IMR-90 (cell line): Measurements from ENCODE around the gene DUT. TPM values are rescaled to one million over a fixed set of nuclear protein-coding genes. Genes with fewer than 3 reads are reported as not detected.

Experiments
- ATAC-seq: fragments of 200-7000 bp; cut with Tn5 transposase; 2 replicates; pipeline ENCODE4 v1.9.1; 2020; ENCODE audit warnings: low read depth, mild to moderate bottlenecking, moderate library complexity
- BruUV-seq: library from RNA; stranded (reverse); fragments of 400-500 nt; replicated peaks from 2 replicates; lab custom pipeline; 2021; lab: Mats Ljungman, UMichigan
- CTCF ChIA-PET: fragments of 300-600 bp; formaldehyde crosslinking; extraction: SDS; loops from one replicate; lab custom pipeline; 2021; ENCODE audit warnings: antibody characterized with exemption; lab: Yijun Ruan, JAX
- POLR2A ChIA-PET: fragments of 300-600 bp; sonication (Branson Sonifier 250); formaldehyde crosslinking; loops from one replicate; lab custom pipeline; 2022; ENCODE audit warnings: antibody characterized with exemption; ENCODE audit not compliant: unreplicated experiment; lab: Charles Lee
- DNase-seq: peaks from one replicate; pipeline ENCODE4 v3.0.0; 2013
- H2AFZ ChIP-seq: replicated peaks from 2 replicates; pipeline ENCODE3; 2013; ENCODE audit warnings: low read length, mild to moderate bottlenecking; ENCODE audit not compliant: poor library complexity
- H2AK5ac ChIP-seq: 2 replicates; pipeline ENCODE4 v1.6.1; 2013; ENCODE audit warnings: low read depth, low read length, inconsistent platforms
- H2AK9ac ChIP-seq: replicated peaks from 2 replicates; pipeline ENCODE3; 2013; ENCODE audit warnings: mild to moderate bottlenecking, low read depth, low read length, moderate library complexity; ENCODE audit not compliant: poor library complexity
- H2BK120ac ChIP-seq: 2 replicates; pipeline ENCODE4 v1.6.1; 2013; ENCODE audit warnings: low read depth, low read length, inconsistent platforms
- H2BK15ac ChIP-seq: 3 replicates; pipeline ENCODE4 v1.6.1; 2013; ENCODE audit warnings: low read depth, low read length, inconsistent platforms
- H2BK20ac ChIP-seq: 2 replicates; pipeline ENCODE4 v1.6.1; 2013; ENCODE audit warnings: low read depth, mild to moderate bottlenecking, inconsistent platforms, low read length, moderate library complexity
- H2BK5ac ChIP-seq: 2 replicates; pipeline ENCODE4 v1.6.1; 2013; ENCODE audit warnings: mild to moderate bottlenecking, low read depth, low read length, inconsistent platforms; ENCODE audit not compliant: poor library complexity, severe bottlenecking
- H3K14ac ChIP-seq: replicated peaks from 2 replicates; pipeline ENCODE4 v1.6.1; 2013; ENCODE audit warnings: low read depth, low read length, inconsistent platforms
- H3K18ac ChIP-seq: 2 replicates; pipeline ENCODE4 v1.6.1; 2013; ENCODE audit warnings: low read depth, low read length, control low read depth
- H3K23ac ChIP-seq: 2 replicates; pipeline ENCODE4 v1.6.1; 2013; ENCODE audit warnings: low read depth, low read length, inconsistent platforms
- H3K27ac ChIP-seq: 2 replicates; pipeline ENCODE4 v1.5.1; 2013; ENCODE audit warnings: mild to moderate bottlenecking, control low read depth, low read length; ENCODE audit not compliant: insufficient read depth
- H3K27me3 ChIP-seq: 2 replicates; pipeline ENCODE4 v1.6.1; 2013; ENCODE audit warnings: low read length; ENCODE audit not compliant: control insufficient read depth, insufficient read depth
- H3K36me3 ChIP-seq: 2 replicates; pipeline ENCODE4 v1.6.1; 2013; ENCODE audit warnings: low read length, mixed read lengths; ENCODE audit not compliant: control insufficient read depth, insufficient read depth
- H3K4ac ChIP-seq: 2 replicates; pipeline ENCODE4 v1.6.1; 2013; ENCODE audit warnings: low read depth, low read length, inconsistent platforms
- H3K4me1 ChIP-seq: 2 replicates; pipeline ENCODE4 v1.6.1; 2013; ENCODE audit warnings: low read length, mixed read lengths; ENCODE audit not compliant: control insufficient read depth, insufficient read depth
- H3K4me2 ChIP-seq: 2 replicates; pipeline ENCODE4 v1.6.1; 2013; ENCODE audit warnings: low read depth, mild to moderate bottlenecking, control low read depth, low read length, moderate library complexity
- H3K4me3 ChIP-seq: 2 replicates; pipeline ENCODE4 v1.5.1; 2013; ENCODE audit warnings: low read depth, mild to moderate bottlenecking, control low read depth, low read length, moderate library complexity; ENCODE audit not compliant: insufficient read depth
- H3K56ac ChIP-seq: 2 replicates; pipeline ENCODE4 v1.6.1; 2013; ENCODE audit warnings: low read length, inconsistent platforms; ENCODE audit not compliant: insufficient read depth; ENCODE audit errors: extremely low read depth
- H3K79me1 ChIP-seq, 2 experiments: 2 replicates each; pipeline ENCODE4 v1.6.1; 2013; ENCODE audit warnings: low read length in 2 of 2, inconsistent platforms in 1 of 2, low read depth in 1 of 2
- H3K9ac ChIP-seq: 2 replicates; pipeline ENCODE4 v1.6.1; 2013; ENCODE audit warnings: low read depth, low read length, control low read depth
- H3K9me1 ChIP-seq: 2 replicates; pipeline ENCODE4 v1.6.1; 2013; ENCODE audit warnings: low read length, inconsistent platforms; ENCODE audit not compliant: insufficient read depth
- H3K9me3 ChIP-seq: 2 replicates; pipeline ENCODE4 v1.6.1; 2013; ENCODE audit warnings: low read length; ENCODE audit not compliant: control insufficient read depth, insufficient read depth
- H4K20me1 ChIP-seq: 2 replicates; pipeline ENCODE4 v1.6.1; 2013; ENCODE audit warnings: low read length, inconsistent platforms; ENCODE audit not compliant: insufficient read depth
- H4K5ac ChIP-seq: 2 replicates; pipeline ENCODE4 v1.6.1; 2013; ENCODE audit warnings: mild to moderate bottlenecking, low read depth, low read length, control low read depth
- H4K8ac ChIP-seq, 2 experiments: 2 replicates each; pipeline ENCODE4 v1.6.1; 2013; ENCODE audit warnings: low read depth in 2 of 2, low read length in 2 of 2, control low read depth in 1 of 2, inconsistent platforms in 1 of 2
- H4K91ac ChIP-seq: 2 replicates; pipeline ENCODE4 v1.6.1; 2013; ENCODE audit warnings: low read depth, low read length, inconsistent platforms; ENCODE audit not compliant: insufficient read depth
- BHLHE40 ChIP-seq: fragments of 150-350 bp; IDR thresholded peaks from 2 replicates; pipeline ENCODE4 v1.6.1; 2016; ENCODE audit warnings: mild to moderate bottlenecking, low read depth, low read length
- MXI1 ChIP-seq: IDR thresholded peaks from 2 replicates; pipeline ENCODE4 v1.6.1; 2012; ENCODE audit warnings: low read depth, mild to moderate bottlenecking, low read length, moderate library complexity, borderline replicate concordance
- SMC3 ChIP-seq: fragments of 150-350 bp; IDR thresholded peaks from 2 replicates; pipeline ENCODE4 v1.6.1; 2016; ENCODE audit warnings: low read depth, mild to moderate bottlenecking, antibody characterized with exemption, low read length, moderate library complexity
- WGBS, 2 experiments: methylation state at CpG; one replicate each; pipeline versions ENCODE4 v1.1.5 to v1.1.7; 2013; ENCODE audit warnings: missing lambda C conversion rate in 2 of 2; ENCODE audit not compliant: insufficient read length in 1 of 2; ENCODE audit errors: extremely low coverage in 2 of 2; 5-methylcytosine and 5-hydroxymethylcytosine counted together
- dilution Hi-C: fragments of 300-500 bp; cut with HindIII; formaldehyde crosslinking; loops from one replicate; pipeline ENCODE4 v1.14.3; 2018; ENCODE audit warnings: low sequenced_read_pairs; ENCODE audit not compliant: unreplicated experiment
- in situ Hi-C: fragments of 300-500 bp; cut with MboI; formaldehyde crosslinking; loops from 3 replicates; pipeline ENCODE4 v1.14.3; 2019; ENCODE audit warnings: low sequenced_read_pairs, inconsistent platforms, mixed read lengths
- intact Hi-C: fragments of 100-400 bp; cut with micrococcal nuclease; formaldehyde crosslinking; loops from 2 replicates; pipeline ENCODE4 v1.10.0; 2022
- polyA plus RNA-seq, 3 experiments: library from polyadenylated mRNA; depleted of rRNA; stranded (reverse); fragments of >200 nt; gene quantifications; 2 replicates each; pipeline ENCODE4 v1.2.3, GENCODE V29; 2012; ENCODE audit warnings: low replicate concordance in 1 of 3
- total RNA-seq: library from RNA; depleted of rRNA; stranded (reverse); fragments of >200 nt; gene quantifications from 2 replicates; pipeline ENCODE4 v1.2.3, GENCODE V29; 2012

DUT gene
- total and polyA plus RNA-seq, 2 of the 4 experiments (the other 2 are of a cell fraction), result 18.8 to 36.4 TPM

- Histone ChIP-seq H3K4me3 (peak overlapping the region; percentile 95), H3K4me1 (peaks cover 3% of the 10 kb centered on the region), H3K56ac (peak overlapping the region; percentile 88), H3K14ac (peak overlapping the region; percentile 100), H3K79me1 (peaks cover 6 to 45% of the 10 kb centered on the region in 2 experiments; a peak in 3 of 4 replicates), H3K4me2 (peak overlapping the region; percentile 96), H2AFZ (peak overlapping the region; percentile 96), H3K18ac (peak overlapping the region; percentile 99), H3K27me3 (no peaks in the 10 kb centered on the region), H3K9me1 (peaks cover 4% of the 10 kb centered on the region), H2BK5ac (peak overlapping the region; percentile 95), H3K9me3 (no peaks in the 10 kb centered on the region), H3K36me3 (peaks cover 12% of the 10 kb centered on the region), H3K27ac (peak overlapping the region; percentile 90), H4K5ac (peak overlapping the region; percentile 97), H3K23ac (peak overlapping the region; percentile 99), H4K91ac (peak overlapping the region; percentile 97), H2BK120ac (peak overlapping the region; percentile 99), H2BK20ac (peak overlapping the region; percentile 98), H4K20me1 (peaks cover 10% of the 10 kb centered on the region), H3K4ac (peak overlapping the region; percentile 99), H2AK9ac (peak overlapping the region; percentile 99), H2AK5ac (peak overlapping the region; percentile 26; the same call in 1 of the 2 replicates), H4K8ac (peak overlapping the region; percentile 57 to 100), H3K9ac (peak overlapping the region; percentile 91), H2BK15ac (peak overlapping the region; percentile 27; the same call in 1 of the 3 replicates)
- ChIA-PET CTCF (no interaction called here), POLR2A (interaction anchor here (0.6 kb wide), 1 partner anchor 751 kb away, joined by 3 read pairs; no protein-coding TSS in a partner anchor)
- intact Hi-C loops, result no loop called here
- WGBS, 2 experiments, result 0% methylated on average over 2 of the region's 64 CpGs; no CpG with 5 or more reads in 1 of the 2 experiments
- BruUV-seq, result no TSS peak
- TF ChIP-seq SMC3, result no peak
- peak; percentile 79 for TF ChIP-seq MXI1
- peak; percentile 95 for TF ChIP-seq BHLHE40
- in situ Hi-C loops, result no loop called here
- dilution Hi-C loops, result no loop called here
- ATAC-seq (peak; percentile 68), DNase-seq (peak; percentile 42)
These were observed 790 bp downstream of the DUT start for GRCh38 chr15:48331796-48332641.
